ENCODE results near the gene CLCC1.

- no peak for TF ChIP-seq CTCF (IDR thresholded peaks at IDR 0.05)
- no peak for TF ChIP-seq POLR2A (IDR thresholded peaks at IDR 0.05)
These were observed 29.3 kb downstream of the CLCC1 start for GRCh38 chr1:108933944-108934343.

All from heart left ventricle (tissue), 13 donors.